ENCODE data around the gene FBRSL1.

The FBRSL1 gene

GRCh38 chr12:132556801-132557200, 66.8 kb downstream of the FBRSL1 start:
- TF ChIP-seq POLR2AphosphoS5 (IDR thresholded peaks at IDR 0.05; ENCODE audit: low read depth, low read length): no peak
- TF ChIP-seq SIN3A (IDR thresholded peaks at IDR 0.05; ENCODE audit: borderline replicate concordance, insufficient read depth, low read length): no peak
- no peak for TF ChIP-seq FOXP2 (optimal IDR thresholded peaks at IDR 0.05; ENCODE audit: borderline replicate concordance, extremely low read depth, extremely low read length, insufficient read depth)
- no peak for TF ChIP-seq TAF1 (IDR thresholded peaks at IDR 0.05; ENCODE audit: borderline replicate concordance, insufficient read depth, low read length)
- TF ChIP-seq, protein P1, sequence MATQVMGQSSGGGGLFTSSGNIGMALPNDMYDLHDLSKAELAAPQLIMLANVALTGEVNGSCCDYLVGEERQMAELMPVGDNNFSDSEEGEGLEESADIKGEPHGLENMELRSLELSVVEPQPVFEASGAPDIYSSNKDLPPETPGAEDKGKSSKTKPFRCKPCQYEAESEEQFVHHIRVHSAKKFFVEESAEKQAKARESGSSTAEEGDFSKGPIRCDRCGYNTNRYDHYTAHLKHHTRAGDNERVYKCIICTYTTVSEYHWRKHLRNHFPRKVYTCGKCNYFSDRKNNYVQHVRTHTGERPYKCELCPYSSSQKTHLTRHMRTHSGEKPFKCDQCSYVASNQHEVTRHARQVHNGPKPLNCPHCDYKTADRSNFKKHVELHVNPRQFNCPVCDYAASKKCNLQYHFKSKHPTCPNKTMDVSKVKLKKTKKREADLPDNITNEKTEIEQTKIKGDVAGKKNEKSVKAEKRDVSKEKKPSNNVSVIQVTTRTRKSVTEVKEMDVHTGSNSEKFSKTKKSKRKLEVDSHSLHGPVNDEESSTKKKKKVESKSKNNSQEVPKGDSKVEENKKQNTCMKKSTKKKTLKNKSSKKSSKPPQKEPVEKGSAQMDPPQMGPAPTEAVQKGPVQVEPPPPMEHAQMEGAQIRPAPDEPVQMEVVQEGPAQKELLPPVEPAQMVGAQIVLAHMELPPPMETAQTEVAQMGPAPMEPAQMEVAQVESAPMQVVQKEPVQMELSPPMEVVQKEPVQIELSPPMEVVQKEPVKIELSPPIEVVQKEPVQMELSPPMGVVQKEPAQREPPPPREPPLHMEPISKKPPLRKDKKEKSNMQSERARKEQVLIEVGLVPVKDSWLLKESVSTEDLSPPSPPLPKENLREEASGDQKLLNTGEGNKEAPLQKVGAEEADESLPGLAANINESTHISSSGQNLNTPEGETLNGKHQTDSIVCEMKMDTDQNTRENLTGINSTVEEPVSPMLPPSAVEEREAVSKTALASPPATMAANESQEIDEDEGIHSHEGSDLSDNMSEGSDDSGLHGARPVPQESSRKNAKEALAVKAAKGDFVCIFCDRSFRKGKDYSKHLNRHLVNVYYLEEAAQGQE (IDR thresholded peaks at IDR 0.05; ENCODE audit: insufficient read depth in 1 of 2, low read depth in 2 of 2, low read length in 2 of 2): no peak

- TF ChIP-seq, protein P1 (IDR thresholded peaks at IDR 0.05; ENCODE audit: insufficient read depth in 1 of 2, low read depth in 2 of 2, low read length in 2 of 2): no peak
- no peak for TF ChIP-seq POLR2AphosphoS5 (IDR thresholded peaks at IDR 0.05; ENCODE audit: low read depth, low read length)
These were observed 67.5 kb downstream of the FBRSL1 start for GRCh38 chr12:132557291-132558015.

GRCh38 chr12:132558042-132558856, 68.3 kb downstream of the FBRSL1 start:
- TF ChIP-seq POLR2AphosphoS5 (IDR thresholded peaks at IDR 0.05; ENCODE audit: low read depth, low read length) (no peak), TAF1 (IDR thresholded peaks at IDR 0.05; ENCODE audit: borderline replicate concordance, insufficient read depth, low read length) (no peak), FOXP2 (optimal IDR thresholded peaks at IDR 0.05; ENCODE audit: borderline replicate concordance, extremely low read depth, extremely low read length, insufficient read depth) (no peak), SIN3A (IDR thresholded peaks at IDR 0.05; ENCODE audit: borderline replicate concordance, insufficient read depth, low read length) (no peak)
- TF ChIP-seq, protein P1 (IDR thresholded peaks at IDR 0.05; ENCODE audit: insufficient read depth in 1 of 2, low read depth in 2 of 2, low read length in 2 of 2): no peak

DNA sequence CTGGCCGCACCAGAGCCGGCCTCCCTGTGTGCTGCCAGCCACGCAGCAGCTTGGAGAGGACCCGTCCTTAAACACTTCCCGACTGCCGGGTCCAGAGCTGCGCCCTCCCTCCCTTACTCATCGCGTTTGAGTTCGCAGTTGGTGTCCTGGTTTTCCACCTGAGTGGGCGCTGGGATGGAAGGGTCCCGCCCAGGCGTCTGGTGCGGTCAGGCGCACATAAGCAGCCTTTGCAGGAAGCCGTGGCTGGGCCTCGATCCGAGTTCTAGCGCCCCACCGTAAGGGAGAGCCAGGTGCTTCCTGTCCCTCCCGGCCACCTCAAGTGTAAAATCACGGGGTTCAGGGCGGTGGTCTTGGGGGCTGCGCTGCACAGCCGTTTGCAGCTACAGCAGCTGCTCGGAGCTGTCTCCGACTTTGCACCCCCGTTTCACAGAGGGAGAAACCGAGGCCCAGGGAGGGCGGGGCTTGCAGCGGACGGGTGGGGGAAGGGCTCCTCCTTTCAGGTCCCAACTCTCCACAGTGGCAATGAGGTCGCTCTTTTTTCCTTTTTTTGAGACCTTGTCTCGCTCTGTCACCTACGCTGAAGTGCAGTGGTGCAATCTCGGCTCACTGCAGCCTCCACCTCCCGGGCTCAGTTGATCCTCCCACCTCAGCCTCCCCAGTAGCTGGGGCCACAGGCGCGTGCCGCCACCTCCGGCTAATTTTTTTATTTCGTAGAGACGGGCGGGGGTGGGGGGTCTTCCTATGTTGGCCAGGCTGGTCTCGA, 69.1 kb downstream of the FBRSL1 start:
- no peak for TF ChIP-seq POLR2AphosphoS5 (IDR thresholded peaks at IDR 0.05; ENCODE audit: low read depth, low read length)
- TF ChIP-seq TAF1 (IDR thresholded peaks at IDR 0.05; ENCODE audit: borderline replicate concordance, insufficient read depth, low read length): no peak
- TF ChIP-seq, protein P1 (IDR thresholded peaks at IDR 0.05; ENCODE audit: insufficient read depth in 1 of 2, low read depth in 2 of 2, low read length in 2 of 2): no peak
- TF ChIP-seq SIN3A (IDR thresholded peaks at IDR 0.05; ENCODE audit: borderline replicate concordance, insufficient read depth, low read length): no peak
- no peak for TF ChIP-seq FOXP2 (optimal IDR thresholded peaks at IDR 0.05; ENCODE audit: borderline replicate concordance, extremely low read depth, extremely low read length, insufficient read depth)

Data from PFSK-1 (cell line).